Endodermal cell (in vitro differentiated cells): ENCODE results near the gene EPYC. TPM values are rescaled to one million over a fixed set of nuclear protein-coding genes. Genes with fewer than 3 reads are reported as not detected.

Experiments used
- DNase-seq: peaks from one replicate; pipeline ENCODE4 v3.0.0-alpha.2; 2017
- H3K27ac ChIP-seq: 2 replicates; pipeline ENCODE4 v1.5.1; 2013; ENCODE audit warnings: mild to moderate bottlenecking, low read depth, low read length, moderate library complexity
- H3K27me3 ChIP-seq: 2 replicates; pipeline ENCODE4 v1.6.1; 2013; ENCODE audit warnings: mild to moderate bottlenecking, low read length, moderate library complexity; ENCODE audit not compliant: insufficient read depth, control insufficient read depth, poor library complexity, severe bottlenecking
- H3K36me3 ChIP-seq: 2 replicates; pipeline ENCODE4 v1.7.0; 2013; ENCODE audit warnings: mild to moderate bottlenecking, low read length, moderate library complexity; ENCODE audit not compliant: control insufficient read depth, insufficient read depth
- H3K4me1 ChIP-seq: one replicate; pipeline ENCODE4 v1.7.0; 2013; ENCODE audit warnings: low read length; ENCODE audit not compliant: control insufficient read depth, insufficient read depth
- H3K4me3 ChIP-seq: 2 replicates; pipeline ENCODE4 v1.5.1; 2013; ENCODE audit warnings: mild to moderate bottlenecking, low read length, moderate library complexity
- H3K9ac ChIP-seq: 2 replicates; pipeline ENCODE4 v1.6.1; 2013; ENCODE audit warnings: mild to moderate bottlenecking, low read length, moderate library complexity; ENCODE audit not compliant: poor library complexity, severe bottlenecking; ENCODE audit errors: extremely low read depth
- H3K9me3 ChIP-seq: 2 replicates; pipeline ENCODE4 v1.6.1; 2013; ENCODE audit warnings: mild to moderate bottlenecking, low read length, moderate library complexity; ENCODE audit not compliant: control insufficient read depth
- H3K27ac Mint-ChIP-seq: 2 replicates; pipeline ENCODE4 v1.8.0; 2020; ENCODE audit warnings: mixed read lengths
- H3K27me3 Mint-ChIP-seq: 2 replicates; pipeline ENCODE4 v1.8.0; 2021; ENCODE audit warnings: mild to moderate bottlenecking, mixed read lengths; ENCODE audit not compliant: insufficient read depth
- H3K36me3 Mint-ChIP-seq: 2 replicates; pipeline ENCODE4 v1.8.0; 2020; ENCODE audit warnings: low read depth, mixed read lengths
- H3K4me1 Mint-ChIP-seq: 2 replicates; pipeline ENCODE4 v1.8.0; 2020; ENCODE audit warnings: mixed read lengths
- H3K4me3 Mint-ChIP-seq: 2 replicates; pipeline ENCODE4 v1.8.0; 2020; ENCODE audit warnings: mild to moderate bottlenecking, moderate library complexity, mixed read lengths
- H3K9me3 Mint-ChIP-seq: 2 replicates; pipeline ENCODE4 v1.8.0; 2020; ENCODE audit warnings: mild to moderate bottlenecking, mixed read lengths
- CTCF ChIP-seq: fragments of 200-600 bp; sonication (generic); conservative IDR thresholded peaks from 2 replicates; pipeline ENCODE4 v1.5.0; 2021; ENCODE audit warnings: antibody characterized with exemption, mild to moderate bottlenecking
- WGBS, 2 experiments: methylation state at CpG; one replicate each; pipeline versions ENCODE4 v1.1.5 to v1.1.7; 2013; ENCODE audit warnings: missing lambda C conversion rate in 2 of 2, mixed read lengths in 1 of 2; ENCODE audit not compliant: insufficient coverage in 1 of 2, insufficient read length in 1 of 2; 5-methylcytosine and 5-hydroxymethylcytosine counted together
- total RNA-seq, 2 donors: library from RNA; stranded (reverse); fragmentation: NEBNext Ultra II Directional in 1 of 2; extraction: Animal tissue kit (Norgen Biotek cat#: 25700) in 1 of 2; gene quantifications; 2 replicates in 1 of 2; 3 replicates in 1 of 2; pipeline ENCODE4 v1.2.1, GENCODE V29; 2021

The EPYC gene
- total RNA-seq, 2 donors from 2014 or later: not detected

DNA sequence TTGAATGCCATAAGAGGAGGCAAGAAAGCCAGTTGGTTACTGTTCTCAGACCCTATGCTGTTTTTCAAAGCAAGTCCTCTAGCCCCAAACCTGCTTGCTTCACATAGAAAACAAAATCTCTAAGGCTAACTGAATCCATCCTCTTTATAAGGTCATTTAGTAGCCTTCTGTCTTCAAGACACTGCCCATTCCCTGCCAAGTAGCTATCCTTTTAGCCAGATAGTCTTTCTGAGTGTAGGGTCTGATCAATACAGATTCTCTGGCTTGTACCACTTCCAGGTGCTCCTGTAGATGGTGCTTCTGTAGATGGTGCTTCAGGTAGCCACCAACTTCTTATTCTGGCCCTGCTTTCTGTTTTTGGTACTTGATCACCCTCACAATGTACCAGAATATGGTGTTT, 33.9 kb downstream of the EPYC start:
- Histone ChIP-seq H3K9ac (no peak overlapping the region), H3K27me3 (no peaks in the 10 kb centered on the region), H3K4me3 (no peak overlapping the region), H3K4me1 (no peaks in the 10 kb centered on the region), H3K9me3 (no peaks in the 10 kb centered on the region), H3K27ac (no peak overlapping the region), H3K36me3 (no peaks in the 10 kb centered on the region)
- Mint-ChIP-seq H3K36me3 (no peaks in the 10 kb centered on the region), H3K4me3 (no peak overlapping the region), H3K4me1 (peaks cover 7% of the 10 kb centered on the region), H3K27me3 (no peaks in the 10 kb centered on the region), H3K27ac (no peak overlapping the region), H3K9me3 (no peaks in the 10 kb centered on the region)
- no peak for TF ChIP-seq CTCF
- DNase-seq: no peak

- no peaks in the 10 kb centered on the region for H3K36me3 Mint-ChIP-seq
- no peaks in the 10 kb centered on the region for H3K4me1 ChIP-seq
- DNase-seq: no peak
- peaks cover 7% of the 10 kb centered on the region for H3K4me1 Mint-ChIP-seq
- TF ChIP-seq CTCF: no peak
- no peak overlapping the region for H3K4me3 ChIP-seq
- no peak overlapping the region for H3K4me3 Mint-ChIP-seq
- no peak overlapping the region for H3K27ac ChIP-seq
- H3K27me3 ChIP-seq: no peaks in the 10 kb centered on the region
- H3K27me3 Mint-ChIP-seq: no peaks in the 10 kb centered on the region
- H3K36me3 ChIP-seq: no peaks in the 10 kb centered on the region
- no peak overlapping the region for H3K9ac ChIP-seq
- no peaks in the 10 kb centered on the region for H3K9me3 ChIP-seq
- no peaks in the 10 kb centered on the region for H3K9me3 Mint-ChIP-seq
- H3K27ac Mint-ChIP-seq: no peak overlapping the region
These were observed 34.3 kb downstream of the EPYC start for GRCh38 chr12:90970471-90970870.

DNA sequence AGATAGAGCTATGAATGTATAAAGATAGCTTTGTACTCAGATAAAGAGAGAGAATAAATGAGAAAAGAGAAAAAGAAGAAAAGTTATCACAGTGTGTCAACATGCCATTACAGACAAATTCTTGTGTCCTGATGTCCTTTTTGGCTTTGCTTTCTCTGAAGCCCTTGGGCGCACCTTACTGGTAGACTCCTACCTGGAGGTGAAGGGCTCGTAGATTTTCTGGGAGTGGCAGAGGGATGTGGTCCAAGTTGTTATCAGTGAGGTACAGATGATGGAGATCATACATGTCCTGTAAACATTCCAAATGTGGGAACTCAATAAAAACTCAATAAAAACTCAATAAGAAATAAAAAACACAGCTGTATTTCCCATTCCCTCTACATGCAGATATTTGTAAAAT, 34.9 kb downstream of the EPYC start:
- Mint-ChIP-seq H3K27ac (no peak overlapping the region), H3K36me3 (no peaks in the 10 kb centered on the region), H3K9me3 (no peaks in the 10 kb centered on the region), H3K4me1 (peaks cover 7% of the 10 kb centered on the region), H3K27me3 (no peaks in the 10 kb centered on the region), H3K4me3 (no peak overlapping the region)
- Histone ChIP-seq H3K36me3 (no peaks in the 10 kb centered on the region), H3K4me3 (no peak overlapping the region), H3K9ac (no peak overlapping the region), H3K27ac (no peak overlapping the region), H3K4me1 (no peaks in the 10 kb centered on the region), H3K27me3 (no peaks in the 10 kb centered on the region), H3K9me3 (no peaks in the 10 kb centered on the region)
- TF ChIP-seq CTCF: no peak
- no peak for DNase-seq
- 98% methylated on average over 2 of the region's 2 CpGs; no CpG with 5 or more reads in 1 of the 2 experiments for WGBS, 2 experiments
